NCI-H82 treated with DMSO at 0.1 percent for 48 hours (cell line): ENCODE results near the gene EHD1.

Experiments used
- DNase-seq: peaks from one replicate; lab custom pipeline; 2025; ENCODE audit not compliant: unreplicated experiment; lab: John Stamatoyannopoulos, UW

Gene EHD1

GRCh38 chr11:64891880-64892279 is 13.5 kb upstream of the EHD1 start:
- DNase-seq, result no peak

DNA sequence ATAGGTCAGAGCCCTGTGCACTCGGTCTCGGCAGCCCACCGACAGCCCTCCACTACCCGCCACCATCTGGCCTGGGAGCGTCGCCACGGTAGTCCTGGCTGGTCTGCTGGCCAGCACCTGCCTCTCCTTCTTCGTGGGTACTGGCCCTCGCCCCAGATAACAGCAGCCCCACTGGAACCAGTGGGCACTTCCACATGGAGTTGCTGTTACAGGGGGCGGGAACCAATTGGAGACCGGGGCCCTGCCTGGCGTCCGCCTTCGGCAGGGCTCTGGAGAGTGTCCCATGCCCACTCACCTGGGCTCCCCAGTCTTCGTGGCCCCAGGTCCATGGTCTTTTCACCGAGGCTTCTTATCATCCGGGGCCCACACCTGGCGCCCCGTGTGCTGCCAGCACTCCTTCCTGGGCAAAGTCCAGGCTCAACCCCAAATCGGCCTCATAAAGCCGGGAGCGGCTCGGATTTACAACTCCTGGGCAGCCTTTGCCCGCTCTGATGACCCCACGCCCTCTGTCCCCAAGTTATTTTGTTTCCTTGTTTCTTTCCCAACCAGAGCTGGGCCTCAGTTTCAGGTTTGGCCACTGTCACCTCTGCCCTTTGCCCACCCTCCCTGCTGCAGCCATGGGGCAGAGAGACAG is 12.9 kb upstream of the EHD1 start:
- DNase-seq, result no peak

DNA sequence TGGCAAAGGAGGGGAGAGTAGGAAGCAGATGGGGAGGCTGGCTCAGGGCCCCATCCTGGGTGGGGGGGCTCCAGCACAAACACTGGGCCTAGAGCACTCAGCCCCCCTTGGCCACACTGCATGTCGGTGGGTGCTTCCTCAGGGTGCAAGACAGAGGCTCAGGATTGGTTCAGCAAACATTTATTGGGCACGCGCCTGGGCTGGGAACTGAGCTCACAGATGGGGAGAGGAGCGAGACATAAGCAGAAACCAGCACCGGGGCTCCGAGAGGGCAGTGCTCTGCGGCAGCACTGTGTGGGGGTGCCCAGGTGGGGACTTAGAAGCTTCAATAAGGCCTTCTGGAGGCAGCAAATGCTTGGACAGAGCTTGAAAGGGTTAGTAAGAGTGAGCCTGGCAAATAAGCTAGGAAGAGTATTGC is 12.1 kb upstream of the EHD1 start:
- no peak for DNase-seq

DNA sequence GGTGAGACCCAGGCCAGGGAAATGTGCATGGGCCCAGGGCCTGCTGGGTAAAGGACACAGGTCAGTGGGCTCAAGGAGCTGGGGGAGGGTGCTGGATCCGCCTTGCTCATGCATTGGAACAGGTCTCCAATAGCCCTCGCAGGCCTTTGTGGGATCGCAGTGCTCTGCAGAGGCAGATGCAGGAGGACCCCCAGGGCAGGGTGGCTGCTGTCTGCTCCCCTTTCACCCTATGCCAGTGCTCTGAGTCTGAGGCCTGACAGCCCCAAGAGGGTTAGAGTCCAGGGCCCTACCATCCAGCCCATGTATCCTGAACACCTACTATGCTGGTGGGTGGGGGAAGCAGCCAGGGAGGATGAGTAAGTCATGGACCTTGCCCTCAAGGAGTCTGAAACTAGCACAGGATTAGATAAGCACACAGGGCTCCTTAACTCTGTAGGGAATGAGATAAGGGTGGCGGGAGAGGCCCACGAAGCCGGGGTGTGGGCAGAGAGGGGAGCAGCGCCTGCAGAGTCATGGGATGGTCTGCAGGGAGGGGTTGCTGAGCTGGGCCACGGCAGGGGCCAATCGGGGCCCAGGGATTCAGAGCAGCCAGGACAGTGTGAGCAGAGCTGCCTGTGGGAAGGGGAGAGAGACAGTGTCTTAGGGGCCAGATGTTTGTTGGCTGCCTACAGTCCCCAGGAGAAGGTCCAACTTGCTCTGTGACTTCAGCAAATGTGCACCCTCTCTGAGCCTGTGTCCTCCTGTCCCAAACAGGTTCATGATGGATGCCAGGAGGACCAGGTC is 10.5 kb upstream of the EHD1 start:
- DNase-seq, result no peak

DNA sequence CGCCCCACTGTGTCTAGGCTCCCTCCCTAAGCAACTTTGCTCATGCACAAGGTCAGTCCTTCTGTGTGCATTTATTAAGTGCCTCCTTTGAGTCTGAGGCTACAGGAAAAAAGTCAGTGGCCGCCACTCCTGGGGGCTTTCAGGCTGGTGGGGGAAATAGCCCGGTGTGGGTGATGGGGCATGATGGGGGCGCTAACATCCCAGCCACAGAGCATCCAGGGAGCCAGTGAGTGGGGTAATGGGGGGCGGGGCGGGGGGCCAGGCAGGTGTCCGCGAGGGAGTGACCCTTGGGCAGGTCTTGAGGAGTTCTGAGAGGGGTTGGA is 9.9 kb upstream of the EHD1 start:
- no peak for DNase-seq

DNA sequence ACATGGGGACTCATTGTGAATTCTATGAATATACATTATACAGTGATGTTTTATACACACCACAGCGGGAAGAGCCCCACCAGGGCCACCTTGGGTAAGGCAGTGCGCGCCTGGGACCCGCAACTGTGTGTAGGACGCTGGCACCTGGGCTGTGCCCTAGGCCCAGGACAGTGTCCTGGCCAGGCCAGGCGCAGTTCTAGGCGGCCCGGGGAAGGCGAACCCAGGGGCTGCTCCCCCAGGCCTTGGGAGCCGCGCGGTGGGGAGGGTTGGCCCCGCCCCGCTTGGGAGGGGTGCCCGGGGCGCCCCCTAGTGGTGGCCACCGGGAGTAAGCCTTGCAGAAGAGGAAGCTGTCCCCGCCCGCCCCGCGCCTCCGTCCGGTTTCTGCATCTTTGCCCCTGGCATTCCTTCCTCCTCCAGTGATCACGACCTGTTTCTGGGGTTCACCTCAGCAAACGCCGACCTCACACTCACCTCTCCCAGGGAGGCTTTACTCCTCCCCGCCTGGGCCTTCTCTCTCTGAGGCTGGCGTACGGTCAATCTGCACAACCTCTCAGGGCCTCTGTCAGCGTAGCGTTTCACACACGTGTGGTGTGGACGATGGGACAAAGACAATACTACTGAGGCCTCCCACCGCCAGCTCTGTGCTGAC is 9.5 kb upstream of the EHD1 start:
- DNase-seq, result no peak

DNA sequence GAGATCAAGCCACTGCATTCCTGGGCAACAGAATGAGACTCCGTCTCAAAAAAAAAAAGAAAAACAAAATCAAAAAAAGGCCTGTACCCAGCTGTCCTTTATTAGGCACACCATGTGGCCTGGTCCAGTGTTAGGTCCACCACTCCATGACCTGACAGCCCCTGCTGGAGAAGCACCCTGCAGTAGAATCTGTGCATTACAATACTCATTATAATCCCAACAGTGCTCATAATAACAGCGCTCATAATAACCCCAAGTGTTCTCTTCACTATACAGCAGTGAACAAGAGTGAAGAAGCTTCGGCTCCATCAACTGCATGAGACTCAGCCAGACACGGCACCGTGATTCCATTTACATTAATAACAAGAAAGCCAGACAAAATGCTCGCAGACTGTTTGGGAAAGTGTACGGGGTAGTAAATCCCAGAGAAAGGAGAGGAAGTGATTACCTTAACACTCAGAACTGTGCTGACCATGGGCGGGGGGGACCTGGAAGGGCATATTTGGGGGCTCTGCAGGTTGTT is 8.9 kb upstream of the EHD1 start:
- no peak for DNase-seq

DNA sequence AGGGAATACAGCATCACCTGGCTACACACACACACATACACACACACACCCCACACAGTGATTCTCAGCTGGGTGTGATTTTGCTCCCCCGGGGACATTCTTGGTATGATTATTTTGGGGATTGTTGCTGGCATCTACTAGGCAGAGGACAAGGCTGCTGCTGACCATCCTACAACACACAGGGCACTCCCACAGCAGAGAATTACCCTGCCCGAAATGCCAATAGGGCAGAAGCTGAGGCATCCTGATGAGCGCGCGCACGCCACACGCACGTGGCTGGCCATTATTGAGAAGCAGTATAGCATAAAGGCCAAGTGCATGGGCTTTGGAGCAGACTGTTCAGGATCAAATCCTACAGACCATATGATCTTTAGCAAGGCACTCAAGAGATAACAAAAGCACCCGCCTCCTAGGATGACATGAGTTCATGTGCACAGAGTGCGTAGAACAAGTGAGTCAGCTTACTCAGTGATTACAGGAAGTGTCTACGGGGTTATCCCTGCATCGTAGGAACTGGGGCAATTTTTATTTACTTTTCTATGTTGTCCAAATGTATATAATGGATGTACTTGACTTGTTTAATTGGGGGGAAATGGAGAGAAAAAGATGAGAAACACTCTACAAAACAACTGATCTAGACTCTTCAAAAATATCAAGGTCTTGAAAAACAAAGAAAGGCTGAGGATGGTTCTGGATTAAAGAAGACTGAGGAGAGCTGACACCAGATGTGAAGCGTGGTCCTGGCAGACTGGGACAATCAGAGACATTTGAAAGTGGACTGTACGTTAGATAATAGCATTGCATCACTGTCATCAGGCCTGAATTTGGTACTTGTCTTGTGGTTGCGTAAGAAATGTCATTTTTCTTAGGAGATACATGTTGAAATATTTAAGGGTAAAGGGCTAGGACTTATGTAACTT is 7.2 kb upstream of the EHD1 start:
- no peak for DNase-seq

DNA sequence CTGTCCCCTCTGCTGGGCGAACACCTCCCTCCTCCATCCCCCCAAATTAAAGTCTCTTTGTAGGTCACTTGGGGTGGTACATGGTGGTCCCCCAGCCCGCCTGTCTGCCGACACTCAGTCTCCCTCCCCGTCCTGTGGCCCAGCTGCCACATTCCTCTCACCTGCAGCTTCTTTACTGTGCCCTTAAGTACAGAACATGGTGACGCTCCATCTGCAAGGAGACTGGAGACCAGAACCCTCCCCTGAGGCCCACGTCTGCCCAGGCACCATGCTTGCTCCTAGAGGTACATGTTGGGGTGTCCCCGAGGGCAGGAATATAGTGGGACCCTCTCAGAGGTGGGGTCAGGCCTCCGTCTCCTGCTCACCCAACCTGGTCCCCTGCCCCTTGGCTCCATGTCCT is 5.6 kb upstream of the EHD1 start:
- DNase-seq, result no peak

GRCh38 chr11:64883575-64883974 is 5.2 kb upstream of the EHD1 start:
- DNase-seq, result no peak

DNA sequence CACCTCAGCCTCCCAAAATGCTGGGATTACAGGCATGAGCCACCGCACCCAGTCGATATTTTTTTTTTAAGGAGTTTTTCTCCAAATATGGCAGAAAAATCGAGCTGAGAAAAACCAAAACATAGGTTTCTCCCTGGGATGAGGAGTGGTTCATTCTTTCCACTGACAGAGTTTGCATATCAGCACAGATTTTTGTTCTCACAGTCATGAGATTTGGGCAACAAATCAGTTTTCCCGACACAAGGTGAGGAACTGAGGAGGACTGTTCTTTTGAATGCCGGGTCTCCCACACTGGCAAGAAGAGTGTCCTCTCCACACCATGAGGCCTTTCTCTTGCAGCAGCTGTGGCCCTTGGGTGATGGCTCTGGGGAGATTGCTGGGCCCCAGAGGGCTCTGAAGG is 3.8 kb upstream of the EHD1 start:
- no peak for DNase-seq

DNA sequence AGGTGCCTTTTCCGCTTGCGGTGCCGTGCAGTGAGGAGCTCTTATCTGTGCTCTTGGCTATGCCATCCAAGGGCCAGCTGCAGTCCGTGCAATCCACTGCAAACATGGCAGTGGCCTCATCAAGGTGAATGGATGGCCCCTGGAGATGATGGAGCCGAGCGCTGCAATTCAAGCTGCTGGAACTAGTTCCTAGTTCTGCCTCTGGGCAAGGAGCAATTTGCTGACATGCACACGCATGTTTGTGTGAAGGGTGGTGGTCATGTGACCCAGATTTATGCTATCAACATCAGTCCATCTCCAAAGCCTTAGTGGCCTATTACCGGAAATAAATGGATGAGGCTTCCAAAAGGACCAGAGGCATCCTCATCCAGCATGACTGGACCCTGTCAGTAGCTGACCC is 3.1 kb upstream of the EHD1 start:
- no peak for DNase-seq

GRCh38 chr11:64880240-64881001 is 2.0 kb upstream of the EHD1 start:
- no peak for DNase-seq

DNA sequence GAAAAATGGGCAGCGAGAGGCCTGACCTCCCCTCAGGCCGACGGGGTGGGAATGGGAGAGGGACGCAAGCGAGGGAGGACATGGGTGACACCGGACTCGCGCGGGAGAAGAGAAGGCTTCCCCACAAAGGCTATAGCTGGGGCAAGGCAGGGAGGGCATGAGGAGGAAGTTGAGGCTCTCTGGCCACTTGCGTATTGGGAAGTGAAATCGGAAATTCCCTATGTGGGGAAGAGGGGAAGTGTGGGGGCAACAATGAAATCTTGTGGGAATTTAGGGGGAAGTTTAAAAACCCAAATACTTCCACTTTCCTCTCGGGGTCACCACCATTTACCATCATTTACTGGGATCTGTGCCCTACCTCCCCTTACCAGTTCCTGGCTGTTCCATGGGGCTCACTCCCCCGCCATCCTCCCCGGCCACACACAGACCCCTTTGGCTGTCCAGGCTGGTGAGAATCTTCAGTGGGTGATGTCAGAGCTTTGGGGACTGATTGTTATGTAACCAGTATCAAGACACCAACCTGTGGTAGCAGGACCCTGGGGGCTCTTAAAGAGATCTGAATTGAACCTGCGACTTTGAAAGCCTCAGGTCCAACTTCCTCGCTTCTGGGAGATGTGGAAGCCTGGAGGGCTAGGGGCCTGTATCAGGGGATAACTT is 951 bp upstream of the EHD1 start:
- no peak for DNase-seq

GRCh38 chr11:64878223-64878493 is 263 bp downstream of the EHD1 start:
- no peak for DNase-seq

DNA sequence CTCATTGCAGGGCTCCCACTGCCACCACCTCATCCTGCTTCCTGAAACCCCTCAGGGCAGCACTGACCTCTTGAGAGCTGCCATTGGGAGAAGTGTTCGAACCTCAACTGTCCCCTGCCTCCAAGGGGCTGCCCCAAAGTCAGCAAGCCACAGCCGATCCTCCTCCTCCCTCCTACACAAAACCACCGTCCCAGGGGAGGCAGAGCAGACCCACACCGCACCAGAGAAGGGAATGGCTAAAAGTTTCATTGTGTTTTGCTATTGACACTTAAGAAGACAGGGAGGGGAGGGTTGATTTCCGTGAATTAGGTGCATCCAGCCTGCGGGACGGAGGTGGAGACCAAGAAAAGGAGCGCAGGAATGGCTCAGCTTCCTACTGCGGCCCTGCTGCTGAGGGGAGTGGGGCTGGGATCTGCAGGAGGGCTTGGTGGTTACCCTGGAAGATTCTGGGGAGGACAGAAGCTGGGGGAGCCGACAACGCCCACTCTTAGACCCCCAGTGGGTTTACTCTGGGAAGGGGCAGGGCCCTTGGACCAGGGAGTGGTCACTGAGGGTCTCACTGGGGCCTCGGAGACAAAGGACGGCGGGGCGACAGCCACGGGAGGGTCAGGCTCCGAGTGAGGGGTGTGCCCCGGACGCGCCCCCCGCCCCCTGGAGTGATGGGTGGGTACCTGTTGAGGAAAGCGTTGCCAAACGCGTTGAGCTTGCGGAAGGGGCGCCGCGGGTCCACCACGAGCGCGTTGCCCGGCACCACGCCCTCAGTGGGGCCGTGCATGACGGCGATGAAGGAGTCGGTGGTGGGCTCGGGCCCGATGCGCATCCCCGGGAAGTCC is 815 bp downstream of the EHD1 start:
- no peak for DNase-seq

DNA sequence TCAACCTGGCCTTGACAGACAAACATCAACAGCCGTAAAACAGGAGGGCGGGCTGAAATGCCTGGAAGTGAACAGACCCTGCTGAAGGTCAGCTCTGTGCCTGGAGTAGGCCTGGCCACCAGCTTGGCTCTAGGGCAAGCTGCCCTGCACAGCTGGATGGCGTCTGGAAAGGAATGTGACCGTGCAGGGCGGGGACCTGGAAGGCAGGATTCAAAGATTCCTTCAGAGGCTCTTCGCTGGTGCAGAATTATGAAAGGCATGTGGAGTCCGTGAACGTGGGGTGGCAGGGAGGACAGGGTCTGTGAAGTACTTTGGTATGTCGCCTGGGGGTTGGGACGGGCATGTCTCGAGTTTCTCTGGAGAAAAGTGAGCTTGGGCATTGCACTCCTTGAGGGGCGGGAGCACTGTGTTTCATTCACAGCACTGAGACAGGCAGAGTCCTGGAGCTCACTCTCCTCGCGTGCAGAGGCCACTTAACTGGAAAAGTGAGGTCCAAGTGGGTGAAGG is 1.5 kb downstream of the EHD1 start:
- DNase-seq, result no peak

DNA sequence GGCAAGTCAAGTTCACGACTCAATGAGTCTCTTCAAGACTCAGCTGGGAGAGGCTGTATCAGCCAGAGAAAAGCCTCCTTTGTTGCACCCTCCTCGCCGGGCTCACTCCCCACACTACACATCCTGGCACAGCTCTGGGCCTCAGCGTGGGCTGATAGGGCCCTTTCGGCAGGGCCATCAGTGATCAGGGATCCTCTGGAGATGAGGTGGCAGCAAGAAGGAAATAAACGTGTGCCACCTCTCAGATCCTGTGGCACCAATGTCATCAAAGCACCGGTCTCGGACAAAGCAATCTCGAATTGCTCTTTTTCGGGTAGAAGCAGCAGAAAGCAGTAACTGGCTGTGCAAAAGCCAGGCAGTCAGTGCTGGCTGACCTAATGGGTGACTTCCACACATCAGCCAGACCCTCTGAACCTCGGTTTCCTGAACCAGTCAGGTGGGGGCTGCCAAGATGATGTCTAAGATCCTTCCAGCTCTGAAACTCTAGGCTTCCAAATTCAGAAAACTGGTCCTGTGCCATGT is 2.1 kb downstream of the EHD1 start:
- DNase-seq, result no peak
